ENCODE results near the gene LRRC36. TPM values are rescaled to one million over a fixed set of nuclear protein-coding genes. Genes with fewer than 3 reads are reported as not detected.
A peak's percentile ranks its signal among the peaks of the same experiment; 100 is the strongest.

Gene LRRC36
- total and polyA plus RNA-seq, 2 of the 13 experiments (the other 11 are each of a cell fraction or from before 2014, with no cell fraction given) = 0.12 to 0.15 TPM

GRCh38 chr16:67326472-67327309, at the start of gene LRRC36, which contains the start of gene KCTD19 (continued):
- TF ChIP-seq RFX3 (CRISPR knock-in tag; IDR thresholded peaks at IDR 0.05) (no peak), RNF2 (conservative IDR thresholded peaks at IDR 0.05; ENCODE audit: low read depth) (no peak), NR3C1 (CRISPR knock-in tag; IDR thresholded peaks at IDR 0.05) (no peak), NKX3-1 (CRISPR knock-in tag; IDR thresholded peaks at IDR 0.05) (0 out of 2 replicates have a peak, but pooled peaks have one; percentile 19), ZBTB46 (CRISPR knock-in tag; IDR thresholded peaks at IDR 0.05; ENCODE audit: borderline replicate concordance) (no peak), NFIC (IDR thresholded peaks at IDR 0.05; ENCODE audit: low read length) (no peak), ELF1 (CRISPR knock-in tag; IDR thresholded peaks at IDR 0.05) (0 out of 2 replicates have a peak, but pooled peaks have one; percentile 42), ZNF792 (CRISPR knock-in tag; IDR thresholded peaks at IDR 0.05) (no peak), MED1 (CRISPR knock-in tag; IDR thresholded peaks at IDR 0.05) (peak; percentile 36; the same call in 1 of the 2 replicates), NCOR1 (IDR thresholded peaks at IDR 0.05; ENCODE audit: borderline replicate concordance, low read length) (no peak), GLMP (CRISPR knock-in tag; IDR thresholded peaks at IDR 0.05; ENCODE audit: borderline replicate concordance) (no peak), JUNB (CRISPR knock-in tag; IDR thresholded peaks at IDR 0.05; ENCODE audit: borderline replicate concordance) (no peak), PRDM4 (CRISPR knock-in tag; IDR thresholded peaks at IDR 0.05; ENCODE audit: borderline replicate concordance) (no peak), SP5 (CRISPR knock-in tag; IDR thresholded peaks at IDR 0.05; ENCODE audit: borderline replicate concordance, low read depth) (peak; percentile 45), ZNF335 (CRISPR knock-in tag; IDR thresholded peaks at IDR 0.05) (no peak), KDM5A (IDR thresholded peaks at IDR 0.05; ENCODE audit: borderline replicate concordance, low read length) (no peak), NFRKB (IDR thresholded peaks at IDR 0.05) (no peak), TOE1 (CRISPR knock-in tag; IDR thresholded peaks at IDR 0.05) (no peak; the same call in 1 of the 2 replicates), ZNF687 (CRISPR knock-in tag; IDR thresholded peaks at IDR 0.05) (peak; percentile 76), ZNF431 (CRISPR knock-in tag; IDR thresholded peaks at IDR 0.05; ENCODE audit: borderline replicate concordance, low read depth) (no peak), BCL6 (CRISPR knock-in tag; IDR thresholded peaks at IDR 0.05) (peak; percentile 5; the same call in 1 of the 2 replicates)
